HEK293 (cell line): ENCODE measurements around the gene PGBD4.

Source experiments
- CTCF ChIA-PET: fragments of 350-600 bp; formaldehyde crosslinking; extraction: SDS; loops from one replicate; lab custom pipeline; 2021; ENCODE audit warnings: antibody characterized with exemption; lab: Yijun Ruan, JAX
- POLR2A ChIA-PET: fragments of 300-600 bp; formaldehyde crosslinking; extraction: SDS; loops from one replicate; lab custom pipeline; 2020; ENCODE audit warnings: antibody characterized with exemption, inconsistent platforms; lab: Yijun Ruan, JAX
- H3K27ac ChIP-seq: fragments of 200-500 bp; sonication (Bioruptor generic); 2 replicates; pipeline ENCODE4 v1.5.1; 2014; ENCODE audit warnings: low read depth, low read length, control low read depth, inconsistent platforms; ENCODE audit errors: extremely low read depth
- H3K36me3 ChIP-seq, 2 experiments: fragments of 200-500 bp in 1 of 2; sonication (Bioruptor generic) in 1 of 2; 1 replicate in 1 of 2; 2 replicates in 1 of 2; pipeline ENCODE4 v1.5.1; 2014 to 2017; ENCODE audit warnings: inconsistent platforms in 2 of 2, low read length in 2 of 2; ENCODE audit not compliant: control insufficient read depth in 2 of 2, insufficient read depth in 1 of 2
- H3K4me1 ChIP-seq: fragments of 200-500 bp; sonication (Bioruptor generic); 2 replicates; pipeline ENCODE4 v1.5.1; 2014; ENCODE audit warnings: mild to moderate bottlenecking, low read length, inconsistent platforms; ENCODE audit not compliant: control insufficient read depth, insufficient read depth
- H3K4me3 ChIP-seq: 2 replicates; pipeline ENCODE4 v1.5.1; 2011; ENCODE audit warnings: low read depth, mild to moderate bottlenecking, control low read depth, low read length, moderate library complexity
- H3K9me3 ChIP-seq: fragments of 200-500 bp; sonication (Bioruptor generic); 2 replicates; pipeline ENCODE4 v1.5.1; 2014; ENCODE audit warnings: low read depth, low read length, inconsistent platforms; ENCODE audit not compliant: control insufficient read depth, insufficient read depth
- ATF2 ChIP-seq: fragments of 450-650 bp; formaldehyde crosslinking; IDR thresholded peaks from 2 replicates; pipeline ENCODE4 v1.5.1; 2016; ENCODE audit warnings: missing biosample characterization, missing genetic modification characterization, low read depth
- BCL11B ChIP-seq: fragments of 450-650 bp; formaldehyde crosslinking; IDR thresholded peaks from 2 replicates; pipeline ENCODE4 v1.5.1; 2016; ENCODE audit warnings: low read depth, missing biosample characterization, missing genetic modification characterization
- INSM2 ChIP-seq: fragments of 450-650 bp; formaldehyde crosslinking; IDR thresholded peaks from 2 replicates; pipeline ENCODE4 v1.5.1; 2016; ENCODE audit warnings: missing biosample characterization, missing genetic modification characterization
- SCRT2 ChIP-seq: fragments of 450-650 bp; formaldehyde crosslinking; IDR thresholded peaks from 2 replicates; pipeline ENCODE4 v1.5.1; 2016; ENCODE audit warnings: missing biosample characterization, missing genetic modification characterization
- TRIM28 ChIP-seq: IDR thresholded peaks from 2 replicates; pipeline ENCODE4 v1.6.1; 2011; ENCODE audit warnings: low read length, control low read depth, borderline replicate concordance
- ZBTB10 ChIP-seq: fragments of 450-650 bp; formaldehyde crosslinking; IDR thresholded peaks from 2 replicates; pipeline ENCODE4 v1.5.1; 2016; ENCODE audit warnings: missing biosample characterization, missing genetic modification characterization
- ZBTB17 ChIP-seq: fragments of 450-650 bp; formaldehyde crosslinking; IDR thresholded peaks from 2 replicates; pipeline ENCODE4 v1.5.1; 2016; ENCODE audit warnings: missing biosample characterization, missing genetic modification characterization
- ZNF10 ChIP-seq: fragments of 450-650 bp; formaldehyde crosslinking; IDR thresholded peaks from 2 replicates; pipeline ENCODE4 v1.5.1; 2017; ENCODE audit warnings: missing biosample characterization, missing genetic modification characterization
- ZNF19 ChIP-seq: fragments of 450-650 bp; formaldehyde crosslinking; IDR thresholded peaks from 2 replicates; pipeline ENCODE4; 2016; ENCODE audit warnings: missing biosample characterization, missing genetic modification characterization, low read depth
- ZNF433 ChIP-seq: fragments of 450-650 bp; formaldehyde crosslinking; IDR thresholded peaks from 2 replicates; pipeline ENCODE4 v1.5.1; 2016; ENCODE audit warnings: missing biosample characterization, missing genetic modification characterization, low read depth
- ZNF521 ChIP-seq: fragments of 450-650 bp; formaldehyde crosslinking; IDR thresholded peaks from 2 replicates; pipeline ENCODE4 v1.5.1; 2017; ENCODE audit warnings: missing biosample characterization, mild to moderate bottlenecking, missing genetic modification characterization
- ZNF580 ChIP-seq: fragments of 450-650 bp; formaldehyde crosslinking; IDR thresholded peaks from 2 replicates; pipeline ENCODE4 v1.5.1; 2016; ENCODE audit warnings: missing biosample characterization, missing genetic modification characterization
- ZNF596 ChIP-seq: fragments of 450-650 bp; IDR thresholded peaks from 2 replicates; pipeline ENCODE4 v1.5.0; 2018; ENCODE audit warnings: missing biosample characterization, mild to moderate bottlenecking, missing genetic modification characterization, moderate library complexity
- ZNF701 ChIP-seq: fragments of 450-650 bp; formaldehyde crosslinking; IDR thresholded peaks from 2 replicates; pipeline ENCODE4 v1.5.1; 2016; ENCODE audit warnings: missing biosample characterization, missing genetic modification characterization
- ZNF76 ChIP-seq: fragments of 450-650 bp; formaldehyde crosslinking; IDR thresholded peaks from 2 replicates; pipeline ENCODE4; 2016; ENCODE audit warnings: low read depth, missing biosample characterization, missing genetic modification characterization, borderline replicate concordance
- ZNF837 ChIP-seq: fragments of 450-650 bp; formaldehyde crosslinking; IDR thresholded peaks from 2 replicates; pipeline ENCODE4 v1.5.1; 2016; ENCODE audit warnings: missing biosample characterization, missing genetic modification characterization
- ZSCAN23 ChIP-seq: fragments of 450-650 bp; formaldehyde crosslinking; IDR thresholded peaks from 2 replicates; pipeline ENCODE4 v1.5.1; 2016; ENCODE audit warnings: missing biosample characterization, missing genetic modification characterization
- TF ChIP-seq, protein P1 (sequence below): fragments of 450-650 bp; formaldehyde crosslinking; IDR thresholded peaks from 2 replicates; pipeline ENCODE4 v1.5.1; 2016; ENCODE audit warnings: missing biosample characterization, missing genetic modification characterization, low read depth
- TF ChIP-seq, protein P2 (sequence below): fragments of 450-650 bp; formaldehyde crosslinking; IDR thresholded peaks from 2 replicates; pipeline ENCODE4 v1.5.1; 2017; ENCODE audit warnings: missing biosample characterization, missing genetic modification characterization

Gene PGBD4

DNA sequence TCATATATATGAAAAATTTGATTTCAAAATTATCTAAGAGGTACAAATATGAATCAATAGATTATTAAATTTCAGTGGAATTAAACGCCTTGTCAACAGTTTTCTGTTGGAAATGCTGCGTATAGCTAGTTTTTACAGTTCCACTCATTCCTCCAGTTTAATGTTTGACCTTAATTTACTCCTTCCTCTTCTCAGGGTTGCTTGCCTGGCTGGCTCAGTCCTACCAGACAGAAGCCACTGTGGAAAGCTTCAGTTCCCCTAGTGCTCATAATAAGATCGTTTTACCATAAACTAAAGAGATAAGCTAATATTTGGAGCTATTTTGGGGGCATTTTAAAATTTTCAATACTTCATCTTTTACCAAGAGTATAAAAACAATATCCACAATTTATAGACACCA is 23.0 kb upstream of the PGBD4 start:
- Histone ChIP-seq H3K4me1 (no peaks in the 10 kb centered on the region), H3K4me3 (no peak overlapping the region), H3K27ac (no peak overlapping the region), H3K9me3 (no peaks in the 10 kb centered on the region)
- POLR2A ChIA-PET, result no interaction called here
- CTCF ChIA-PET, result interaction anchor here (0.6 kb wide), 2 partner anchors 15 to 131 kb away, joined by 3 read pairs; partner anchors contain the start of gene KATNBL1
- no peak for TF ChIP-seq ZNF521 (tag by site-specific recombination)
- TF ChIP-seq, all 188 proteins: peak for 0
- H3K36me3 ChIP-seq, result peaks cover 0 to 5% of the 10 kb centered on the region in 2 experiments; a peak in 2 of 3 replicates

DNA sequence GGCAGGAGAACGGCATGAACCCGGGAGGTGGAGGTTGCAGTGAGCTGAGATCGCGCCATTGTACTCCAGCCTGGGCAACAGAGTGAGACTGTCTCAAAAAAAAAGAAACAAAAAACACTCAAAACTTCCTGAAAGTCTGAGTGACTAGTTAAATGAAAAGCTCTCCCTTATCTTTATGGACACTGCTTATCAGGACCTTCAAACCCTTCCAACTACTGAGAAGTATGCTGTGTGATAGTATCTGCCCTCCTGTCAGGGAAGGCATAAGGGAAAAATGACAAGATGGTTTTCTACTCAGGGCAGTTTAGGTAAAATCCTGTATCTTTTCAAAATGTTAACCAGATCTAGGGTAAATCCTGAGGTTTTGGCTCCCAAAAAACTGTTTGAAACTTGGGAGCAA is 22.0 kb upstream of the PGBD4 start:
- TF ChIP-seq ZNF701 (tag by site-specific recombination) (no peak), ZSCAN23 (tag by site-specific recombination) (no peak), SCRT2 (tag by site-specific recombination) (no peak), ZNF76 (tag by site-specific recombination) (no peak), BCL11B (tag by site-specific recombination) (no peak), ZNF580 (tag by site-specific recombination) (no peak), ZNF521 (tag by site-specific recombination) (no peak), INSM2 (tag by site-specific recombination) (no peak), ZBTB10 (no peak), ZNF433 (tag by site-specific recombination) (no peak), ZNF19 (tag by site-specific recombination) (no peak), ZBTB17 (tag by site-specific recombination) (no peak)
- TF ChIP-seq, protein P1, sequence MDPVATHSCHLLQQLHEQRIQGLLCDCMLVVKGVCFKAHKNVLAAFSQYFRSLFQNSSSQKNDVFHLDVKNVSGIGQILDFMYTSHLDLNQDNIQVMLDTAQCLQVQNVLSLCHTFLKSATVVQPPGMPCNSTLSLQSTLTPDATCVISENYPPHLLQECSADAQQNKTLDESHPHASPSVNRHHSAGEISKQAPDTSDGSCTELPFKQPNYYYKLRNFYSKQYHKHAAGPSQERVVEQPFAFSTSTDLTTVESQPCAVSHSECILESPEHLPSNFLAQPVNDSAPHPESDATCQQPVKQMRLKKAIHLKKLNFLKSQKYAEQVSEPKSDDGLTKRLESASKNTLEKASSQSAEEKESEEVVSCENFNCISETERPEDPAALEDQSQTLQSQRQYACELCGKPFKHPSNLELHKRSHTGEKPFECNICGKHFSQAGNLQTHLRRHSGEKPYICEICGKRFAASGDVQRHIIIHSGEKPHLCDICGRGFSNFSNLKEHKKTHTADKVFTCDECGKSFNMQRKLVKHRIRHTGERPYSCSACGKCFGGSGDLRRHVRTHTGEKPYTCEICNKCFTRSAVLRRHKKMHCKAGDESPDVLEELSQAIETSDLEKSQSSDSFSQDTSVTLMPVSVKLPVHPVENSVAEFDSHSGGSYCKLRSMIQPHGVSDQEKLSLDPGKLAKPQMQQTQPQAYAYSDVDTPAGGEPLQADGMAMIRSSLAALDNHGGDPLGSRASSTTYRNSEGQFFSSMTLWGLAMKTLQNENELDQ (tag by site-specific recombination), result no peak
- ChIA-PET CTCF (interaction anchor here (0.7 kb wide), 1 partner anchor 16 kb away, joined by 3 read pairs; no protein-coding TSS in a partner anchor), POLR2A (no interaction called here)
- H3K4me1 ChIP-seq, result no peaks in the 10 kb centered on the region
- no peaks in the 10 kb centered on the region for H3K9me3 ChIP-seq
- H3K4me3 ChIP-seq, result no peak overlapping the region
- no peak overlapping the region for H3K27ac ChIP-seq
- peaks cover 0 to 10% of the 10 kb centered on the region in 2 experiments; a peak in 2 of 3 replicates for H3K36me3 ChIP-seq

DNA sequence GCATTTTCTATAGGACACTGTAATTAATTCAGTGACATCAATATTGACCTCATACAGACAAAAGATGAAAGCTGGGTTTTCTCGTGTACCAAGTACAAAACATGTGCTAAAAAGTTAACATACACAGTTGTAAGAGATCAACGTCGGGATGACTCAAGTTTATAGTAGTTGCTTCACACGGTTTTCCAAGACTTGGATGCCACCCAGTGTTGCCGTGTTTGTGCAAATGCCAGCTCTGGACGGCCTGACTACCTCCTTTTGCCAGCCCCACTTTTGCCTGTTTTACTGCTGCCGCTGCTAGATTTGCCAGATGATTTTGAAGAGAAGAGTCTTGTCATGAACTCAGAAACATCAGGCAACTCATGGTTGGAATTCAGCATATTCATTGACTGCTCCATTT is 17.8 kb upstream of the PGBD4 start:
- H3K27ac ChIP-seq, result no peak overlapping the region
- no peaks in the 10 kb centered on the region for H3K9me3 ChIP-seq
- POLR2A ChIA-PET, result no interaction called here
- CTCF ChIA-PET, result no interaction called here
- H3K4me1 ChIP-seq, result no peaks in the 10 kb centered on the region
- no peak overlapping the region for H3K4me3 ChIP-seq
- H3K36me3 ChIP-seq, result peaks cover 3 to 30% of the 10 kb centered on the region in 2 experiments
- TF ChIP-seq ZNF596 (no peak), ZNF10 (tag by site-specific recombination) (no peak), TRIM28 (no peak), ZNF837 (tag by site-specific recombination) (no peak), ATF2 (tag by site-specific recombination) (no peak)
- TF ChIP-seq, protein P2, sequence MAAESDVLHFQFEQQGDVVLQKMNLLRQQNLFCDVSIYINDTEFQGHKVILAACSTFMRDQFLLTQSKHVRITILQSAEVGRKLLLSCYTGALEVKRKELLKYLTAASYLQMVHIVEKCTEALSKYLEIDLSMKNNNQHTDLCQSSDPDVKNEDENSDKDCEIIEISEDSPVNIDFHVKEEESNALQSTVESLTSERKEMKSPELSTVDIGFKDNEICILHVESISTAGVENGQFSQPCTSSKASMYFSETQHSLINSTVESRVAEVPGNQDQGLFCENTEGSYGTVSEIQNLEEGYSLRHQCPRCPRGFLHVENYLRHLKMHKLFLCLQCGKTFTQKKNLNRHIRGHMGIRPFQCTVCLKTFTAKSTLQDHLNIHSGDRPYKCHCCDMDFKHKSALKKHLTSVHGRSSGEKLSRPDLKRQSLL (tag by site-specific recombination), result no peak
- TF ChIP-seq, protein P1 (tag by site-specific recombination), result no peak
